Fibroblast of lung (primary cell): Measurements from ENCODE around the gene PCDHB10. TPM values are rescaled to one million over a fixed set of nuclear protein-coding genes. Genes with fewer than 3 reads are reported as not detected.
"Not testable (repeated sequence)": the region's sequence is repeated elsewhere in the genome, so short reads cannot be mapped to it uniquely, and the experiment has no call there.

Source experiments
- DNase-seq, 2 donors: peaks; one replicate each; pipeline versions ENCODE4 v3.0.0 to v3.0.0-alpha.2; 2010; ENCODE audit warnings: low read depth in 2 of 2
- H2AFZ ChIP-seq: 2 replicates; pipeline ENCODE4 v1.5.1; 2012; ENCODE audit warnings: low read length, control low read depth, inconsistent platforms
- H3K27ac ChIP-seq: 2 replicates; pipeline ENCODE4 v1.5.1; 2011; ENCODE audit warnings: low read length, control low read depth; ENCODE audit not compliant: insufficient read depth
- H3K27me3 ChIP-seq: 2 replicates; pipeline ENCODE4 v1.5.1; 2011; ENCODE audit warnings: mild to moderate bottlenecking, low read length; ENCODE audit not compliant: control insufficient read depth, insufficient read depth
- H3K36me3 ChIP-seq: 2 replicates; pipeline ENCODE4 v1.5.1; 2011; ENCODE audit warnings: low read length; ENCODE audit not compliant: control insufficient read depth, insufficient read depth
- H3K4me1 ChIP-seq: 2 replicates; pipeline ENCODE4 v1.5.1; 2011; ENCODE audit warnings: low read length; ENCODE audit not compliant: control insufficient read depth, insufficient read depth; ENCODE audit errors: extremely low read depth
- H3K4me2 ChIP-seq: 2 replicates; pipeline ENCODE4 v1.5.1; 2011; ENCODE audit warnings: low read length, control low read depth; ENCODE audit not compliant: insufficient read depth; ENCODE audit errors: extremely low read depth
- H3K4me3 ChIP-seq, 4 experiments: fragments of 200-600 bp in 1 of 4; sonication (generic) in 1 of 4; replicated peaks in 1 of 4; 2 replicates each; pipeline ENCODE4 v1.5.1; 2011 to 2016; ENCODE audit warnings: low read length in 4 of 4, low read depth in 3 of 4, mild to moderate bottlenecking in 3 of 4, control low read depth in 2 of 4, inconsistent platforms in 1 of 4, mixed read lengths in 1 of 4; ENCODE audit not compliant: insufficient read depth in 1 of 4; ENCODE audit errors: control extremely low read depth in 1 of 4
- H3K79me2 ChIP-seq: 2 replicates; pipeline ENCODE4 v1.5.1; 2012; ENCODE audit warnings: mild to moderate bottlenecking, low read length, inconsistent platforms; ENCODE audit not compliant: control insufficient read depth, insufficient read depth
- H3K9ac ChIP-seq: 2 replicates; pipeline ENCODE4 v1.5.1; 2011; ENCODE audit warnings: mild to moderate bottlenecking, low read length, control low read depth; ENCODE audit not compliant: insufficient read depth
- H3K9me3 ChIP-seq: 2 replicates; pipeline ENCODE4 v1.5.1; 2012; ENCODE audit warnings: low read depth, low read length; ENCODE audit not compliant: control insufficient read depth, insufficient read depth
- H4K20me1 ChIP-seq: 2 replicates; pipeline ENCODE4 v1.5.1; 2011; ENCODE audit warnings: low read length; ENCODE audit not compliant: control insufficient read depth, insufficient read depth; ENCODE audit errors: extremely low read depth
- CTCF ChIP-seq, 2 donors: IDR thresholded peaks in 1 of 2; conservative IDR thresholded peaks in 1 of 2; 1 replicate in 1 of 2; 2 replicates in 1 of 2; pipeline ENCODE4 v1.5.1; 2011 to 2012; ENCODE audit warnings: low read length in 2 of 2, control low read depth in 1 of 2, inconsistent platforms in 1 of 2, low read depth in 1 of 2, mild to moderate bottlenecking in 1 of 2
- EZH2 ChIP-seq: IDR thresholded peaks from 2 replicates; pipeline ENCODE4 v1.5.1; 2012; ENCODE audit warnings: low read length, control low read depth, mild to moderate bottlenecking; ENCODE audit errors: missing control alignments
- polyA plus RNA-seq, 2 donors: library from polyadenylated mRNA; depleted of rRNA in 1 of 2; stranded (reverse) in 1 of 2; unstranded in 1 of 2; fragments of >200 nt; gene quantifications; 2 replicates each; pipeline ENCODE4 v1.2.1, GENCODE V29; 2011 to 2012; ENCODE audit warnings: missing spikeins in 1 of 2
- total RNA-seq: library from RNA; depleted of rRNA; stranded (reverse); fragments of >200 nt; gene quantifications from 2 replicates; pipeline ENCODE4 v1.2.1, GENCODE V29; 2014

The PCDHB10 gene
- total and polyA plus RNA-seq, 2 donors (not counting 1 experiment from before 2014, with no cell fraction given): 0.78 to 2.0 TPM

GRCh38 chr5:141175933-141176332 lies 16.2 kb upstream of the PCDHB10 start:
- H2AFZ ChIP-seq: no peak overlapping the region
- no peaks in the 10 kb centered on the region for H4K20me1 ChIP-seq
- H3K4me2 ChIP-seq: no peak overlapping the region
- no peak for DNase-seq
- no peaks in the 10 kb centered on the region for H3K27me3 ChIP-seq
- no peaks in the 10 kb centered on the region for H3K36me3 ChIP-seq
- H3K4me1 ChIP-seq: no peaks in the 10 kb centered on the region
- no peak overlapping the region for H3K27ac ChIP-seq
- no peak overlapping the region for H3K4me3 ChIP-seq
- TF ChIP-seq CTCF (conservative IDR thresholded peaks at IDR 0.05 in 1 of 2, IDR thresholded peaks at IDR 0.05 in 1 of 2; ENCODE audit: low read depth in 1 of 2, low read length in 2 of 2) (no peak), EZH2 (no peak)
- H3K79me2 ChIP-seq: no peaks in the 10 kb centered on the region
- H3K9me3 ChIP-seq: no peaks in the 10 kb centered on the region
- no peak overlapping the region for H3K9ac ChIP-seq

- not testable (repeated sequence) for DNase-seq, H3K9ac ChIP-seq, H3K9me3 ChIP-seq, H3K4me1 ChIP-seq, H3K27ac ChIP-seq, H4K20me1 ChIP-seq, H3K4me3 ChIP-seq, H2AFZ ChIP-seq, H3K79me2 ChIP-seq, H3K27me3 ChIP-seq, H3K4me2 ChIP-seq, H3K36me3 ChIP-seq
Measured at GRCh38 chr5:141177577-141178191, 14.5 kb upstream of the PCDHB10 start, which contains the start of gene PCDHB8. Gene PCDHB8, plus strand, starts transcription at chr5:141177790. Its CDS starts 245 bp downstream, at chr5:141178035.

DNA sequence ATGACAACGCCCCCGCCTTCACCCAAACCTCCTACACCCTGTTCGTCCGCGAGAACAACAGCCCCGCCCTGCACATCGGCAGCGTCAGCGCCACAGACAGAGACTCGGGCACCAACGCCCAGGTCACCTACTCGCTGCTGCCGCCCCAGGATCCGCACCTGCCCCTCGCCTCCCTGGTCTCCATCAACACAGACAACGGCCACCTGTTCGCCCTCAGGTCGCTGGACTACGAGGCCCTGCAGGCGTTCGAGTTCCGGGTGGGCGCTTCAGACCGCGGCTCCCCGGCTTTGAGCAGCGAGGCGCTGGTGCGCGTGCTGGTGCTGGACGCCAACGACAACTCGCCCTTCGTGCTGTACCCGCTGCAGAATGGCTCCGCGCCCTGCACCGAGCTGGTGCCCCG lies 12.8 kb upstream of the PCDHB10 start:
- not testable (repeated sequence) for H3K4me3 ChIP-seq, H3K9me3 ChIP-seq, H3K4me1 ChIP-seq, DNase-seq, H3K27me3 ChIP-seq, H3K36me3 ChIP-seq, H3K9ac ChIP-seq, H2AFZ ChIP-seq, H4K20me1 ChIP-seq, H3K27ac ChIP-seq, H3K79me2 ChIP-seq, H3K4me2 ChIP-seq

- DNase-seq, H3K4me2 ChIP-seq, H4K20me1 ChIP-seq: not testable (repeated sequence)
Measured at GRCh38 chr5:141179876-141180275, 12.3 kb upstream of the PCDHB10 start.

More at GRCh38 chr5:141179876-141180275, 12.3 kb upstream of the PCDHB10 start:
- H3K9me3 ChIP-seq, H3K4me1 ChIP-seq, H3K27me3 ChIP-seq, H3K9ac ChIP-seq, H3K36me3 ChIP-seq, H3K4me3 ChIP-seq, H3K79me2 ChIP-seq, H3K27ac ChIP-seq, H2AFZ ChIP-seq: not testable (repeated sequence)
